ENCODE data around the gene ANKRD50. TPM values are rescaled to one million over a fixed set of nuclear protein-coding genes. Genes with fewer than 3 reads are reported as not detected.

Gene ANKRD50
- total and polyA plus RNA-seq, 2 experiments from 2014 or later: 8.9 to 21.8 TPM

GRCh38 chr4:124738994-124739393 is 26.5 kb upstream of the ANKRD50 start:
- H3K27me3 ChIP-seq: no peaks in the 10 kb centered on the region
- no peak overlapping the region for H3K27ac ChIP-seq
- H3K4me1 ChIP-seq (ENCODE audit: low read depth): peaks cover 14% of the 10 kb centered on the region
- no peaks in the 10 kb centered on the region for H3K9me3 ChIP-seq (ENCODE audit: low read depth)
- DNase-seq (ENCODE audit: low read depth in 1 of 2, low spot score in 1 of 2): no peak
- no peak overlapping the region for H3K4me3 ChIP-seq
- no peak for TF ChIP-seq CTCF (IDR thresholded peaks at IDR 0.05; ENCODE audit: low read depth, low read length)
- H3K36me3 ChIP-seq: no peaks in the 10 kb centered on the region

GRCh38 chr4:124737619-124738018 is 25.1 kb upstream of the ANKRD50 start:
- DNase-seq (ENCODE audit: low read depth in 1 of 2, low spot score in 1 of 2): no peak
- H3K36me3 ChIP-seq: no peaks in the 10 kb centered on the region
- H3K27ac ChIP-seq: no peak overlapping the region
- H3K4me3 ChIP-seq: no peak overlapping the region
- H3K4me1 ChIP-seq (ENCODE audit: low read depth): peaks cover 14% of the 10 kb centered on the region
- TF ChIP-seq CTCF (IDR thresholded peaks at IDR 0.05; ENCODE audit: low read depth, low read length): no peak
- H3K27me3 ChIP-seq: no peaks in the 10 kb centered on the region
- no peaks in the 10 kb centered on the region for H3K9me3 ChIP-seq (ENCODE audit: low read depth)

- no peaks in the 10 kb centered on the region for H3K27me3 ChIP-seq
- no peak for DNase-seq (ENCODE audit: low read depth in 1 of 2, low spot score in 1 of 2)
- no peaks in the 10 kb centered on the region for H3K36me3 ChIP-seq
- no peak overlapping the region for H3K27ac ChIP-seq
- H3K4me3 ChIP-seq: no peak overlapping the region
- TF ChIP-seq CTCF (IDR thresholded peaks at IDR 0.05; ENCODE audit: low read depth, low read length): no peak
- peaks cover 12% of the 10 kb centered on the region for H3K4me1 ChIP-seq (ENCODE audit: low read depth)
- no peaks in the 10 kb centered on the region for H3K9me3 ChIP-seq (ENCODE audit: low read depth)
Measured at GRCh38 chr4:124736526-124736925, 24.0 kb upstream of the ANKRD50 start.

GRCh38 chr4:124727331-124727890 is 14.9 kb upstream of the ANKRD50 start:
- no peak overlapping the region for H3K4me3 ChIP-seq
- no peaks in the 10 kb centered on the region for H3K4me1 ChIP-seq (ENCODE audit: low read depth)
- DNase-seq (ENCODE audit: low read depth in 1 of 2, low spot score in 1 of 2): no peak
- no peaks in the 10 kb centered on the region for H3K36me3 ChIP-seq
- no peaks in the 10 kb centered on the region for H3K27me3 ChIP-seq
- no peaks in the 10 kb centered on the region for H3K9me3 ChIP-seq (ENCODE audit: low read depth)
- H3K27ac ChIP-seq: no peak overlapping the region
- TF ChIP-seq CTCF (IDR thresholded peaks at IDR 0.05; ENCODE audit: low read depth, low read length): no peak

DNA sequence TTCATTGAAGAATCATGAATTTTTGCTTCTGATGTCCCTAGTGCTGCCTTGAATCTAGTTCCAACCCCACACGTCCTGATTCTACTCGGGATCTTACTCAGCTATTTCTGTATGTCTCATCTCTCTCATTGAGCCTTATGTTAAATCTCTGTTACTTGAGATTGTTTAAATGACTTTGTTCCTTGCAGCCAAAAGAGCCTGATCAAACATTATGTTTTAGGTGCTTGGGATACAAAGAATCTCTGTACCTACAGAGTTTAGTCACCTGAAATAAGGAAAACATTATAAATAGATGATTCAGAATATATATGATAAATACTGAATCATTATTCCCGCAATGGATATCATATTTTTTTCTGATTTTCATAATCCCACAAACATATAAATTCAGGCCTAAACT is 13.7 kb upstream of the ANKRD50 start:
- H3K36me3 ChIP-seq: no peaks in the 10 kb centered on the region
- no peak for TF ChIP-seq CTCF (IDR thresholded peaks at IDR 0.05; ENCODE audit: low read depth, low read length)

More for the DNA sequence above, 13.7 kb upstream of the ANKRD50 start:
- no peaks in the 10 kb centered on the region for H3K4me1 ChIP-seq (ENCODE audit: low read depth)
- H3K9me3 ChIP-seq (ENCODE audit: low read depth): no peaks in the 10 kb centered on the region
- H3K27me3 ChIP-seq: no peaks in the 10 kb centered on the region
- H3K4me3 ChIP-seq: no peak overlapping the region
- no peak overlapping the region for H3K27ac ChIP-seq
- no peak for DNase-seq (ENCODE audit: low read depth in 1 of 2, low spot score in 1 of 2)

Data from cardiac muscle cell (in vitro differentiated cells and primary cell).